Lower lobe of right lung (tissue), 2 donors: ENCODE measurements around the gene CAPZB. TPM values are rescaled to one million over a fixed set of nuclear protein-coding genes. Genes with fewer than 3 reads are reported as not detected.

Experiments
- ATAC-seq, 2 donors: fragments of 200-7000 bp; cut with Tn5 transposase; one replicate each; pipeline ENCODE4 v1.9.1; 2020 to 2022; ENCODE audit warnings: mild to moderate bottlenecking in 2 of 2, moderate library complexity in 2 of 2
- DNase-seq: peaks from one replicate; pipeline ENCODE4 v3.0.0-alpha.2; 2020
- H3K27ac ChIP-seq: fragments of 200-600 bp; one replicate; pipeline ENCODE4 v1.8.0; 2022
- H3K27me3 ChIP-seq: fragments of 200-600 bp; one replicate; pipeline ENCODE4 v1.8.0; 2022; ENCODE audit warnings: low read depth
- H3K36me3 ChIP-seq: fragments of 200-600 bp; one replicate; pipeline ENCODE4 v1.8.0; 2022; ENCODE audit warnings: mild to moderate bottlenecking
- H3K4me1 ChIP-seq: fragments of 200-600 bp; one replicate; pipeline ENCODE4 v1.8.0; 2022
- H3K4me3 ChIP-seq: fragments of 200-600 bp; one replicate; pipeline ENCODE4 v1.8.0; 2022; ENCODE audit warnings: mild to moderate bottlenecking
- H3K9me3 ChIP-seq: fragments of 200-600 bp; one replicate; pipeline ENCODE4 v1.8.0; 2022
- intact Hi-C: fragments of 100-400 bp; cut with DNase I; formaldehyde crosslinking; loops from one replicate; pipeline ENCODE4 v1.11.0; 2022
- total RNA-seq: library from RNA; stranded (reverse); fragmentation: NEBNext Ultra II Directional; extraction: Animal tissue kit (Norgen Biotek cat#: 25700); gene quantifications from one replicate; pipeline ENCODE4 v1.2.1, GENCODE V29; 2021
- TF ChIP-seq, protein P1 (sequence below): fragments of 200-600 bp; IDR thresholded peaks from one replicate; pipeline ENCODE4 v1.8.0; 2022; ENCODE audit warnings: antibody characterized with exemption, mild to moderate bottlenecking
- donor health status: DM: no; HTN: yes; CAD: no; lungs with severe emphysema.

Gene CAPZB
- total RNA-seq, 1 donor from 2014 or later = 236 TPM

GRCh38 chr1:19313961-19314882, 171.1 kb downstream of the CAPZB start:
- Histone ChIP-seq H3K4me1 (peaks cover 46% of the 10 kb centered on the region), H3K27ac (no peak overlapping the region), H3K36me3 (peaks cover 12% of the 10 kb centered on the region), H3K4me3 (no peak overlapping the region), H3K9me3 (no peaks in the 10 kb centered on the region), H3K27me3 (no peaks in the 10 kb centered on the region)
- intact Hi-C loops = no loop called here
- ATAC-seq = no peak
- TF ChIP-seq, protein P1, sequence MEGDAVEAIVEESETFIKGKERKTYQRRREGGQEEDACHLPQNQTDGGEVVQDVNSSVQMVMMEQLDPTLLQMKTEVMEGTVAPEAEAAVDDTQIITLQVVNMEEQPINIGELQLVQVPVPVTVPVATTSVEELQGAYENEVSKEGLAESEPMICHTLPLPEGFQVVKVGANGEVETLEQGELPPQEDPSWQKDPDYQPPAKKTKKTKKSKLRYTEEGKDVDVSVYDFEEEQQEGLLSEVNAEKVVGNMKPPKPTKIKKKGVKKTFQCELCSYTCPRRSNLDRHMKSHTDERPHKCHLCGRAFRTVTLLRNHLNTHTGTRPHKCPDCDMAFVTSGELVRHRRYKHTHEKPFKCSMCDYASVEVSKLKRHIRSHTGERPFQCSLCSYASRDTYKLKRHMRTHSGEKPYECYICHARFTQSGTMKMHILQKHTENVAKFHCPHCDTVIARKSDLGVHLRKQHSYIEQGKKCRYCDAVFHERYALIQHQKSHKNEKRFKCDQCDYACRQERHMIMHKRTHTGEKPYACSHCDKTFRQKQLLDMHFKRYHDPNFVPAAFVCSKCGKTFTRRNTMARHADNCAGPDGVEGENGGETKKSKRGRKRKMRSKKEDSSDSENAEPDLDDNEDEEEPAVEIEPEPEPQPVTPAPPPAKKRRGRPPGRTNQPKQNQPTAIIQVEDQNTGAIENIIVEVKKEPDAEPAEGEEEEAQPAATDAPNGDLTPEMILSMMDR = no peak
- no peak for DNase-seq

GRCh38 chr1:19313636-19313959, 171.7 kb downstream of the CAPZB start:
- TF ChIP-seq, protein P1 = no peak
- Histone ChIP-seq H3K9me3 (no peaks in the 10 kb centered on the region), H3K4me1 (peaks cover 46% of the 10 kb centered on the region), H3K27me3 (no peaks in the 10 kb centered on the region), H3K4me3 (peak overlapping the region; percentile 95), H3K36me3 (peaks cover 7% of the 10 kb centered on the region), H3K27ac (no peak overlapping the region)
- no peak for ATAC-seq
- intact Hi-C loops = no loop called here
- no peak for DNase-seq

- intact Hi-C loops = no loop called here
- ATAC-seq (peak in 1 of 2 donors; percentile 66), DNase-seq (no peak)
- Histone ChIP-seq H3K9me3 (no peaks in the 10 kb centered on the region), H3K4me1 (peaks cover 46% of the 10 kb centered on the region), H3K27ac (peak overlapping the region; percentile 90), H3K27me3 (no peaks in the 10 kb centered on the region), H3K4me3 (peak overlapping the region; percentile 95), H3K36me3 (peaks cover 8% of the 10 kb centered on the region)
- TF ChIP-seq, protein P1 = no peak
These were observed 172.3 kb downstream of the CAPZB start for GRCh38 chr1:19312782-19313635.

GRCh38 chr1:19311931-19312781, 173.2 kb downstream of the CAPZB start, which contains the start of the genes AKR7A2 and SLC66A1:
TSS of gene AKR7A2 (minus strand) at chr1:19312144. CDS start at chr1:19312124, 20 bp downstream.
TSS of gene SLC66A1 (plus strand) at chr1:19312326. CDS start at chr1:19317678, 5,352 bp downstream.
- Histone ChIP-seq H3K4me1 (peaks cover 42% of the 10 kb centered on the region), H3K27ac (peak within 1 kb of the TSS; percentile 90), H3K27me3 (no peaks in the 10 kb centered on the region), H3K36me3 (peaks cover 16% of the 10 kb centered on the region), H3K9me3 (no peaks in the 10 kb centered on the region), H3K4me3 (peak within 1 kb of the TSS; percentile 95)
- DNase-seq (peak; percentile 94), ATAC-seq (peak; percentile 98)
- TF ChIP-seq, protein P1 = no peak
- intact Hi-C loops = no loop called here
